Activated T-cell treated with anti-CD3 and anti-CD28 coated beads, Interleukin-2, amount 50 U/mL, for 72 hours (primary cell): ENCODE data around the gene GAS7. TPM values are rescaled to one million over a fixed set of nuclear protein-coding genes. Genes with fewer than 3 reads are reported as not detected.

Experiments used
- ATAC-seq, 2 donors: fragments of 150-1000 bp; cut with Tn5 transposase; replicated peaks in 1 of 2; 2 replicates each; pipeline ENCODE4 v1.10.0; 2021; ENCODE audit warnings: moderate library complexity in 2 of 2, mild to moderate bottlenecking in 1 of 2
- DNase-seq, 2 donors: peaks; one replicate each; pipeline ENCODE4 v3.0.0; 2021 to 2022; ENCODE audit warnings: mixed read lengths in 1 of 2
- H3K27ac Mint-ChIP-seq: one replicate; pipeline ENCODE4 v1.8.0; 2022; ENCODE audit warnings: mild to moderate bottlenecking, moderate library complexity, mixed read lengths
- H3K27me3 Mint-ChIP-seq: one replicate; pipeline ENCODE4 v1.8.0; 2022; ENCODE audit warnings: low read depth, mixed read lengths
- H3K36me3 Mint-ChIP-seq, 2 donors: one replicate each; pipeline ENCODE4 v1.8.0; 2022; ENCODE audit warnings: mixed read lengths in 2 of 2, mild to moderate bottlenecking in 1 of 2; ENCODE audit not compliant: insufficient read depth in 2 of 2
- H3K4me1 Mint-ChIP-seq: one replicate; pipeline ENCODE4 v1.8.0; 2022; ENCODE audit warnings: low read depth, mixed read lengths
- H3K4me3 Mint-ChIP-seq, 2 donors: one replicate each; pipeline ENCODE4 v1.8.0; 2022; ENCODE audit warnings: mild to moderate bottlenecking in 2 of 2, mixed read lengths in 2 of 2, moderate library complexity in 2 of 2
- H3K9me3 Mint-ChIP-seq, 2 donors: one replicate each; pipeline ENCODE4 v1.8.0; 2022; ENCODE audit warnings: mixed read lengths in 2 of 2
- total RNA-seq, 2 donors: library from RNA; stranded (reverse); gene quantifications; one replicate each; pipeline ENCODE4 v1.2.3, GENCODE V29; 2022

GAS7 gene
- total RNA-seq, 2 donors from 2014 or later: 0.72 to 1.3 TPM

GRCh38 chr17:10155371-10156076, 42.9 kb downstream of the GAS7 start:
- Mint-ChIP-seq H3K4me1 (peaks cover 6% of the 10 kb centered on the region), H3K36me3 (no peaks in the 10 kb centered on the region), H3K4me3 (no peak overlapping the region), H3K27ac (no peak overlapping the region), H3K27me3 (no peaks in the 10 kb centered on the region), H3K9me3 (no peaks in the 10 kb centered on the region)
- ATAC-seq: no peak
- DNase-seq: no peak

- Mint-ChIP-seq H3K9me3 (no peaks in the 10 kb centered on the region), H3K4me1 (peaks cover 13% of the 10 kb centered on the region), H3K27me3 (peaks cover 6% of the 10 kb centered on the region), H3K4me3 (no peak overlapping the region), H3K36me3 (no peaks in the 10 kb centered on the region), H3K27ac (no peak overlapping the region)
- DNase-seq (no peak), ATAC-seq (no peak)
These were observed 46.5 kb downstream of the GAS7 start for GRCh38 chr17:10151667-10152496.

GRCh38 chr17:10149573-10150399, 48.6 kb downstream of the GAS7 start:
- H3K27ac Mint-ChIP-seq: peak overlapping the region; percentile 3
- H3K9me3 Mint-ChIP-seq: no peaks in the 10 kb centered on the region
- no peak for DNase-seq
- peak in 1 of 2 donors; percentile 25 for ATAC-seq
- no peak overlapping the region for H3K4me3 Mint-ChIP-seq
- no peaks in the 10 kb centered on the region for H3K36me3 Mint-ChIP-seq
- H3K4me1 Mint-ChIP-seq: peaks cover 12% of the 10 kb centered on the region
- H3K27me3 Mint-ChIP-seq: peaks cover 10% of the 10 kb centered on the region

GRCh38 chr17:10147761-10148415, 50.5 kb downstream of the GAS7 start:
- no peak for DNase-seq
- Mint-ChIP-seq H3K4me1 (peaks cover 14% of the 10 kb centered on the region), H3K27me3 (peaks cover 11% of the 10 kb centered on the region), H3K36me3 (no peaks in the 10 kb centered on the region), H3K9me3 (no peaks in the 10 kb centered on the region), H3K4me3 (no peak overlapping the region), H3K27ac (no peak overlapping the region)
- no peak for ATAC-seq

GRCh38 chr17:10147040-10147439, 51.4 kb downstream of the GAS7 start:
- H3K27me3 Mint-ChIP-seq: peaks cover 11% of the 10 kb centered on the region
- ATAC-seq (no peak), DNase-seq (no peak)
- H3K27ac Mint-ChIP-seq: no peak overlapping the region
- no peaks in the 10 kb centered on the region for H3K36me3 Mint-ChIP-seq
- H3K4me1 Mint-ChIP-seq: peaks cover 14% of the 10 kb centered on the region
- no peaks in the 10 kb centered on the region for H3K9me3 Mint-ChIP-seq
- H3K4me3 Mint-ChIP-seq: no peak overlapping the region

- H3K9me3 Mint-ChIP-seq: no peaks in the 10 kb centered on the region
- H3K4me1 Mint-ChIP-seq: peaks cover 10% of the 10 kb centered on the region
- peaks cover 11% of the 10 kb centered on the region for H3K27me3 Mint-ChIP-seq
- no peaks in the 10 kb centered on the region for H3K36me3 Mint-ChIP-seq
- H3K27ac Mint-ChIP-seq: no peak overlapping the region
- no peak overlapping the region for H3K4me3 Mint-ChIP-seq
- DNase-seq: no peak
- no peak for ATAC-seq
These were observed 53.4 kb downstream of the GAS7 start for GRCh38 chr17:10144982-10145381.

- ATAC-seq: no peak
- Mint-ChIP-seq H3K27ac (no peak overlapping the region), H3K27me3 (peaks cover 11% of the 10 kb centered on the region), H3K9me3 (no peaks in the 10 kb centered on the region), H3K4me1 (peaks cover 5% of the 10 kb centered on the region), H3K4me3 (no peak overlapping the region), H3K36me3 (no peaks in the 10 kb centered on the region)
- no peak for DNase-seq
These were observed 54.0 kb downstream of the GAS7 start for GRCh38 chr17:10144456-10144855.

- Mint-ChIP-seq H3K9me3 (no peaks in the 10 kb centered on the region), H3K27ac (no peak overlapping the region), H3K27me3 (peaks cover 5% of the 10 kb centered on the region), H3K36me3 (no peaks in the 10 kb centered on the region), H3K4me3 (no peak overlapping the region), H3K4me1 (peaks cover 5% of the 10 kb centered on the region)
- no peak for ATAC-seq
- DNase-seq: no peak
These were observed 57.0 kb downstream of the GAS7 start for GRCh38 chr17:10141436-10141835.

GRCh38 chr17:10139577-10139976, 58.8 kb downstream of the GAS7 start:
- Mint-ChIP-seq H3K4me1 (peaks cover 9% of the 10 kb centered on the region), H3K4me3 (no peak overlapping the region), H3K9me3 (no peaks in the 10 kb centered on the region), H3K27ac (no peak overlapping the region), H3K27me3 (no peaks in the 10 kb centered on the region), H3K36me3 (no peaks in the 10 kb centered on the region)
- no peak for ATAC-seq
- DNase-seq: no peak

- DNase-seq: no peak
- no peak overlapping the region for H3K27ac Mint-ChIP-seq
- H3K36me3 Mint-ChIP-seq: no peaks in the 10 kb centered on the region
- peaks cover 9% of the 10 kb centered on the region for H3K4me1 Mint-ChIP-seq
- no peak overlapping the region for H3K4me3 Mint-ChIP-seq
- H3K27me3 Mint-ChIP-seq: no peaks in the 10 kb centered on the region
- no peaks in the 10 kb centered on the region for H3K9me3 Mint-ChIP-seq
- no peak for ATAC-seq
These were observed 62.0 kb downstream of the GAS7 start for GRCh38 chr17:10136258-10136981.

- Mint-ChIP-seq H3K36me3 (no peaks in the 10 kb centered on the region), H3K4me1 (peaks cover 9% of the 10 kb centered on the region), H3K9me3 (no peaks in the 10 kb centered on the region), H3K4me3 (no peak overlapping the region), H3K27me3 (no peaks in the 10 kb centered on the region), H3K27ac (no peak overlapping the region)
- no peak for DNase-seq
- ATAC-seq: no peak
These were observed 62.7 kb downstream of the GAS7 start for GRCh38 chr17:10135539-10136257.

- Mint-ChIP-seq H3K27me3 (no peaks in the 10 kb centered on the region), H3K9me3 (no peaks in the 10 kb centered on the region), H3K4me3 (no peak overlapping the region), H3K36me3 (no peaks in the 10 kb centered on the region), H3K27ac (no peak overlapping the region), H3K4me1 (peaks cover 19% of the 10 kb centered on the region)
- ATAC-seq (no peak), DNase-seq (no peak)
These were observed 67.7 kb downstream of the GAS7 start for GRCh38 chr17:10130677-10131076.
